Stomach smooth muscle (tissue), 2 donors: ENCODE measurements around the gene DCUN1D5.

Experiments
- H3K27ac ChIP-seq: one replicate; pipeline ENCODE4 v1.7.0; 2013; ENCODE audit warnings: mild to moderate bottlenecking, low read length, inconsistent platforms
- H3K27me3 ChIP-seq, 2 donors: one replicate each; pipeline ENCODE4 v1.7.0; 2013; ENCODE audit warnings: low read length in 2 of 2; ENCODE audit not compliant: insufficient read depth in 2 of 2, control insufficient read depth in 1 of 2
- H3K36me3 ChIP-seq, 2 donors: one replicate each; pipeline ENCODE4 v1.7.0; 2013; ENCODE audit warnings: low read length in 2 of 2; ENCODE audit not compliant: control insufficient read depth in 2 of 2, insufficient read depth in 2 of 2
- H3K4me1 ChIP-seq: one replicate; pipeline ENCODE4 v1.7.0; 2013; ENCODE audit warnings: low read length; ENCODE audit not compliant: control insufficient read depth, insufficient read depth
- H3K4me3 ChIP-seq, 2 donors: one replicate each; pipeline ENCODE4 v1.7.0; 2013; ENCODE audit warnings: low read length in 2 of 2
- H3K9ac ChIP-seq, 2 donors: one replicate each; pipeline ENCODE4 v1.7.0; 2013; ENCODE audit warnings: low read length in 2 of 2, mild to moderate bottlenecking in 1 of 2
- H3K9me3 ChIP-seq, 2 donors: one replicate each; pipeline ENCODE4 v1.7.0; 2013; ENCODE audit warnings: low read length in 2 of 2; ENCODE audit not compliant: control insufficient read depth in 2 of 2
- donor health status: healthy.
- donor health status: Pancreatic carcinoma.

Gene DCUN1D5

GRCh38 chr11:103086461-103086860, 5.5 kb downstream of the DCUN1D5 start:
- Histone ChIP-seq H3K27me3 (no peaks in the 10 kb centered on the region), H3K4me1 (no peaks in the 10 kb centered on the region), H3K4me3 (no peak overlapping the region), H3K9me3 (no peaks in the 10 kb centered on the region), H3K27ac (no peak overlapping the region), H3K36me3 (peaks cover 0 to 2% of the 10 kb centered on the region in 2 donors), H3K9ac (no peak overlapping the region)

DNA sequence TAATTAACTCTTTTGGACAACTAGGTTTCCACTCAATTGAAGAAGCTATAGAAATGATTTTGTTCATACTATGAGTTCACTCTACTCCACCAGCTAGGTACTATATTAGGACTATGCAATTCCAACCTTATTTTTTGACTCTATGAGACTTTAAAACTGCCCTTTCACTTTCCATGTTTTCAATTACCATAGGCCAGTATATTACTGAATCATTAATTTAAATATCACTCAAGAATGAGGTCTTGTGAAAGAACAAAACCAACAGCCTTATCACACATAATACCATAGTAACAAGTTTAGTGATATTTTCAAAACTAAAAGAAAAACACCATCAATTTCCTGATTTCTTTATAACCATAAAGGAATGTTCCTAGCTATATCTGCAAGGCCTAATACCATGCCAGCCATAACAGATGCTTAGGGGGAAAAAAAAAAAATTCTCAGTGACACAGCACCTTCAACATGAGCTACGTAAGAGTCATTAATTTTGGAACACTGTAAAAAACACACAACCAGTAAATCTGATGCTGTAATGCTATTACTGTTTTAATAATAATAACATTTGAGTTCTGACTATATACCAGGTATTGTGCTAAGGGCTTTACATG, 6.1 kb downstream of the DCUN1D5 start:
- H3K27me3 ChIP-seq, result no peaks in the 10 kb centered on the region
- no peak overlapping the region for H3K9ac ChIP-seq
- H3K9me3 ChIP-seq, result no peaks in the 10 kb centered on the region
- H3K4me3 ChIP-seq, result no peak overlapping the region
- H3K4me1 ChIP-seq, result no peaks in the 10 kb centered on the region
- peaks cover 0 to 2% of the 10 kb centered on the region in 2 donors for H3K36me3 ChIP-seq
- no peak overlapping the region for H3K27ac ChIP-seq

DNA sequence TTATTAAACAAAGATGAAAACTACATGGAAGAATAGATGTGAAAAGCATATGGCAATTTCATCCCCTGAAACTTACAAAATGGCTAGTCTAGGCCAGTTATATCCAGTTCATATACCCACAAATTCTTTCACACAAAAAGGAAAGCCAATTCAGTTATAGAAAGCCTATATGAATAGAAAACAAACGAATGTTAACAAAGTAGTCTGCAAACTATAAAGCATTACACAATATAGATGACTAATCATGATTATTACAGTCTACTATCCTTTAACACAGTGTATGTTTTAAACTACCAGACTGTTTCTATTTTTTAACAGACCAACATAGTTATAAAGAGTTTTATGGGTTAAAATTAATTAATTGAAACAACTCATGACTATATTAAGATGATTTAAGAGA, 12.1 kb downstream of the DCUN1D5 start:
- Histone ChIP-seq H3K4me3 (no peak overlapping the region), H3K4me1 (no peaks in the 10 kb centered on the region), H3K9me3 (no peaks in the 10 kb centered on the region), H3K36me3 (peaks cover 14 to 23% of the 10 kb centered on the region in 2 donors), H3K9ac (no peak overlapping the region), H3K27me3 (no peaks in the 10 kb centered on the region), H3K27ac (no peak overlapping the region)

DNA sequence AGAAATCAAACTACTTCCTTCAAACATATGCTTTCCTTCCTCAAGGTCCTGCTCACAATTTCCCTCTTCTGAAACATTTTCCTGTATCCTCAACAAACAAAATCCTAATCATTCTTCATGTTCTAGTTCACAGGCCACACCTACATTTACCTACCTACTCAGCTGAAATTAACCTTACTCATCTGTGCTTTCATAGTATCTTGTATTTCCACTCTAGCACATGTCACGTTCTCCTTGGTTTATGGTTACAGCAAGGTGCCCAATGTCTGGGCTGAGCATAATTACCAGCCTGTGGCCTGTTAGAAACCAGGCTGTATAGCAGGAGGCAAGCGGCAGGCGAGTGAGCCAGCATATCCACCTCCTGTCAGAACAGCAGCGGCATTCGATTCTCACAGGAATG, 13.2 kb downstream of the DCUN1D5 start:
- no peaks in the 10 kb centered on the region for H3K27me3 ChIP-seq
- H3K27ac ChIP-seq, result no peak overlapping the region
- H3K36me3 ChIP-seq, result peaks cover 14 to 23% of the 10 kb centered on the region in 2 donors
- H3K9ac ChIP-seq, result no peak overlapping the region
- H3K4me3 ChIP-seq, result no peak overlapping the region
- no peaks in the 10 kb centered on the region for H3K4me1 ChIP-seq
- H3K9me3 ChIP-seq, result no peaks in the 10 kb centered on the region

DNA sequence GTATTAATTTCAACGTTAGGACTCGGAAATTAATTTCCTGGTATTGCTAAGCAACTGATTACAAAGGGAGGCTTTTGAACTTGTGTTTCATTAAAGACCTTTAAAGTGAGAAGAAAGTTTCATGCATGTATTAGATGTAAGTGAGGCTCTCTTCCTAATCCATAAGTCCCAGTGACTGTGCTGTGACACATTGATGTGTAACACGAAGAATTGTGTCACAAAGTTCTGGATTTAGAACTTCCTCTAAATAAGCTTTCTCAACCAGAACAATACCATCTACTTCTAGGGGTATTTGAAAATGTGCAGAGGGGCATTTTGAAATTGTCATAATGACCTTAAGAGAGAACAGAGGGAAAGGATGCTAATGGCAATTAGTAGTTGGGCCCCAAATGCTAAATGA, 14.4 kb downstream of the DCUN1D5 start:
- Histone ChIP-seq H3K9ac (no peak overlapping the region), H3K36me3 (peaks cover 14 to 21% of the 10 kb centered on the region in 2 donors), H3K4me1 (no peaks in the 10 kb centered on the region), H3K27me3 (no peaks in the 10 kb centered on the region), H3K4me3 (no peak overlapping the region), H3K9me3 (no peaks in the 10 kb centered on the region), H3K27ac (no peak overlapping the region)

GRCh38 chr11:103076361-103076760, 15.6 kb downstream of the DCUN1D5 start:
- Histone ChIP-seq H3K4me3 (no peak overlapping the region), H3K27me3 (no peaks in the 10 kb centered on the region), H3K9me3 (no peaks in the 10 kb centered on the region), H3K4me1 (no peaks in the 10 kb centered on the region), H3K36me3 (peaks cover 14 to 21% of the 10 kb centered on the region in 2 donors), H3K27ac (no peak overlapping the region), H3K9ac (no peak overlapping the region)

DNA sequence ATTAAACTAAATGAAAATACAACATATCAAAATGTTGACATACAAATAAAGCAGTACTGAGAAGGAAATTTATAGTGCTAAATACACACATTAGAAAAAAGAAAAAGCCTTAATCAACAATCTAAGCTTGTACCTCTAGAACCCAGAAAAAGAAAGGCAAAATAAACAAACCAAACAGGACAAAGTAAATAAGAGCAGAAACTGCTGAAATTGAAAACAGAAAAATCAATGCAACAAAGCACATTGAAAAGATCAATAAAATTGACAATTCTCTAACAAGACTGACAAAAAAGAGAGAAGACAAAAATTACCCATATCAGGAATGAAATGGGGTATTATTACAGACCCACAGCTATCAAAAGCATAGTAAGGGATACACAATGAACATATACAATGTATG, 21.0 kb downstream of the DCUN1D5 start:
- H3K4me3 ChIP-seq, result no peak overlapping the region
- no peak overlapping the region for H3K9ac ChIP-seq
- H3K27me3 ChIP-seq, result no peaks in the 10 kb centered on the region
- no peaks in the 10 kb centered on the region for H3K9me3 ChIP-seq
- peaks cover 0 to 2% of the 10 kb centered on the region in 2 donors for H3K36me3 ChIP-seq
- H3K27ac ChIP-seq, result no peak overlapping the region
- no peaks in the 10 kb centered on the region for H3K4me1 ChIP-seq

DNA sequence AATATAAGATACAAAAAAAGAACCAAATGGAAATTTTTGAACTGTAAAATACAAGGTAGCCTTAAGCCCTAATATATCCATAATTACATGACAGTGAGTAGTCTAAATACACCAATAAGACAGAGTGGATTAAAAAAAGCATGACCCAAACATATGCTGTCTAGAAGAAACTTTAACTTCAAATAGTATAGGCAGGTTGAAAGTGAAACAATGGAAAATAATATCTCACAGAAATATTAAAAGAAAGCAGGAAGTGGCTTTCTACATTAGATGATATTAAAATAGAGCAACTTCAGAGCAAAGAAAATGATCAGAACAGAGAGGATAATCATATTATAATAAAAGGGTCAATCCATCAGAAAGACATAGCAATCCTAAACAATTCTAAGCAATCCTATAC, 21.8 kb downstream of the DCUN1D5 start:
- peaks cover 0 to 2% of the 10 kb centered on the region in 2 donors for H3K36me3 ChIP-seq
- no peaks in the 10 kb centered on the region for H3K27me3 ChIP-seq
- no peak overlapping the region for H3K9ac ChIP-seq

DNA sequence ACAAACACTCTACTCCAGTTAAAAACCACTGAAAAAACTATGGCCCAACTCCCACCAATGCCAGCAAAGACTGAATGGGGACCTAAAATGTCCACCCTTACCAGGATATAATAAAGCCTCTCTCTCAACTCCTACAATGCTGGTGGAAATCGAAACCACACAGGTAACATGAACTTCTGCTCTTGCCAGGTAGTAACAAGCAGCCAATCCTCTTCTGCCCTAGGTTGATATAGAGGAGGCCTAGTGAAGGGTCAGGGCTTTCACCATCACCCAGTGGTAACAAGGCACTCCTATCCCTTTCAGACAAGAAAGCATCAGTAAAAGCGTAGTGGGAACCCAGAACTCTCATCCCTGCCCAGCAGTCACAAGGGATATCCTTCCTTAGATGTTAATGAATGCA, 22.6 kb downstream of the DCUN1D5 start:
- no peaks in the 10 kb centered on the region for H3K4me1 ChIP-seq
- no peak overlapping the region for H3K27ac ChIP-seq

More for the DNA sequence above, 21.8 kb downstream of the DCUN1D5 start:
- H3K27ac ChIP-seq, result no peak overlapping the region
- H3K4me3 ChIP-seq, result no peak overlapping the region
- H3K9me3 ChIP-seq, result no peaks in the 10 kb centered on the region
- no peaks in the 10 kb centered on the region for H3K4me1 ChIP-seq

DNA sequence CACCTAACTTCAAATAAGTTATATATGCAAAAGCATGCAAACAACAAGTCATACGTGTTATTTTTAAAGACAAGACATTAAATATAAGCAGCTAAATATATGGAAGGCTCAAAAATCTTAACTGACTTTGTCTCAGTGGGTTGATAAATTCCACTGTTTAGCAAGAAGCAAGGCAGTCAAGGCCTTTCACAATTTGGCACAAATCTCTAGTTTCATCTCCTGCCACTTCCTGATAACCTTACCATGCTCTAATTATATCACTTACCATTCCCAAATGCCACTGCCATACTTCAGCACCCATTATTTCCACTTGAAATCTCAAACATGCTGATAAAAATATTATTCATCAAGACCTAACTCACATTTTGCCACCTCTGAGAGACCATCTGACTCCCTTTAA, 24.8 kb downstream of the DCUN1D5 start:
- Histone ChIP-seq H3K27me3 (no peaks in the 10 kb centered on the region), H3K4me3 (no peak overlapping the region), H3K9ac (no peak overlapping the region), H3K36me3 (peaks cover 2 to 9% of the 10 kb centered on the region in 2 donors), H3K27ac (no peak overlapping the region), H3K4me1 (no peaks in the 10 kb centered on the region), H3K9me3 (no peaks in the 10 kb centered on the region)

More for the DNA sequence above, 22.6 kb downstream of the DCUN1D5 start:
- H3K9ac ChIP-seq, result no peak overlapping the region
- H3K27me3 ChIP-seq, result no peaks in the 10 kb centered on the region
- no peaks in the 10 kb centered on the region for H3K9me3 ChIP-seq
- H3K36me3 ChIP-seq, result peaks cover 0 to 2% of the 10 kb centered on the region in 2 donors
- H3K4me3 ChIP-seq, result no peak overlapping the region

DNA sequence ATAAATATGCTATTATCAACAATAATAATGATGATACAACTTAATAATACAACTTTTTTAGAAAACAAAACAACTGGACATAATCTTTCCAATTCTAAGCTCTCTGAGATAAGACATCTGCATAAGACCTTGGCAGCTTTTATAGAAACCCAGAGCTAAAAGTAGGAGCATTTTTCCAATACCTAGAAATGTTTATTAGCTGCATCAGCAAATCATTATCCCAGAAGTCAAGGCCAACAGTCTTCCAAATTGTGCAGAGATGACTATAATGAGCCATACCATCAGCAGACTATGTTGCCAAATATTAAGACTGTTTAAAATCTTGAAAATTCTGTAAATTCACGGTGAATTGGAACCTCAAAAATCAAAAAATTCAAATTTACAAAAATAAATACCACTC, 30.3 kb downstream of the DCUN1D5 start:
- Histone ChIP-seq H3K27ac (no peak overlapping the region), H3K4me1 (no peaks in the 10 kb centered on the region), H3K9ac (no peak overlapping the region), H3K4me3 (no peak overlapping the region), H3K36me3 (peaks cover 3 to 16% of the 10 kb centered on the region in 2 donors), H3K27me3 (no peaks in the 10 kb centered on the region), H3K9me3 (no peaks in the 10 kb centered on the region)
